SH-SY5Y (cell line): Measurements from ENCODE around the gene HBP1.

Source experiments
- GATA2 ChIP-seq: IDR thresholded peaks from 2 replicates; pipeline ENCODE4 v1.6.1; 2011; ENCODE audit warnings: mild to moderate bottlenecking, low read depth, low read length
- GATA3 ChIP-seq: IDR thresholded peaks from 2 replicates; pipeline ENCODE4 v1.6.1; 2011; ENCODE audit warnings: low read depth, mild to moderate bottlenecking, low read length, moderate library complexity

DNA sequence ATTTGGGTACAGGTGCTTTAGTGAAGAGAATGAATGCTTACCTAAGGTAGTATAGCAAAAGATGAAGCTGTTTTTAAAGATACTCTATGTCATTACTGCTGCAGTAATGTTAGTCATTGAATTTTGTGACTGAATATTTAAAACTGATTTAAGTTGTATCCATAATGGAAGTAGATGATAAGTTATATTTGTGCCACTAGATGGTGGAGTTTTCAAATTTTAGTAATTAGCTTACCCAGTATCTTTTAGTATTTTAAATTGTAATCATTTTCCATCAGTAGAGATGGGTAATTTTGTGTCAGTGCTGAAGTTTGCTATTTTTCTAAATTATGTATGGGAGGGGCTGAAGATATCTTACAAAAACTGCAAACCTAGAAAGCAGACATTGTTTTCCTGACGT lies 25.2 kb downstream of the HBP1 start:
- TF ChIP-seq GATA2 (no peak), GATA3 (no peak)
